ENCODE measurements around the gene MACC1.

The MACC1 gene

DNA sequence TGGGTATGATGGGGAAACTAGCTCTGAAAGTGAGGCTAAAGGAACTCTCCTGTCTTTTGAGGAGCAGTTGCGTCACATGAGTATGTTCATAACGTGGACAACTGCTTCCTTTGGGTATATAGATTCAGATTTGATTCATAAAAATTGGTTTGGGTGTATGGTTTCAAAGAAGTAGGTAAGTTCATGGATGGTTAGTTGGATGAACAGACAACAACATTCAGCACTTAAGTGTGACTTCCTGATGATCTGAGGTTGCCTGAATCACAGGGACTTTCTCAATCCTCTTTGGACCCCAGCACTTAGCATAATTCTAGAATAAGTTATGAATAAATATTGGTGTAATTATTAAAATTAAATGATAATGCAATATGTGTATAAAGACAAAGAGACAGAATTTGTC, 43.4 kb downstream of the MACC1 start:
- no peak for DNase-seq (ENCODE audit: low spot score)

DNA sequence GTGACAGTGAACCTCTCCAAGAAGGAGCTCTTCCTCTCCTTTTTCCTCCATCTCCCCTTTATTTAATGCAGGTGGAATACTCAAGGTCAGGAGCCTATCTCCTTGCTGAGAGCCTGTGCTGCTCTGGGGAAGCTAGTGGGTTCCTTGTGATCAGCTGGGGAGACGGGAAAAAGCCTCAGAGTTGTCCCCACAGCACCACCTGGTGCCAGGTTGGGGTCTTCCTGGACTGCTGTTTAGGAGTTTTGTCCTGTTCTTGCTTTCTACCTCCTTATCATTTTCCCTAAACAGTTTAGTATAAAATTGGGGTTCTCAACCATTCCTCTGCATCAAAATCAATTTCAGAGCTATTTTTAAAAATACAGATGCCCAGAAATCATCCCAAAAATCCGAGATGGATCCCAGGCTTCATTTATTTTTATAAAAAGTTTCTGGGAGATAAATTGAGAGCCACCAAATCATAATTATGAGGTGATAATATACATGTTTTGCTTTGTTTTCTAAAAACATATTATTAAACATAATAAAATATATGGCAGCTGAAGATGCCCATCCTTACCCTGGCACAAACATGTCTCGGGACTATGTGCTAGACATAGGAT, 44.3 kb downstream of the MACC1 start:
- DNase-seq (ENCODE audit: low spot score) = no peak

DNA sequence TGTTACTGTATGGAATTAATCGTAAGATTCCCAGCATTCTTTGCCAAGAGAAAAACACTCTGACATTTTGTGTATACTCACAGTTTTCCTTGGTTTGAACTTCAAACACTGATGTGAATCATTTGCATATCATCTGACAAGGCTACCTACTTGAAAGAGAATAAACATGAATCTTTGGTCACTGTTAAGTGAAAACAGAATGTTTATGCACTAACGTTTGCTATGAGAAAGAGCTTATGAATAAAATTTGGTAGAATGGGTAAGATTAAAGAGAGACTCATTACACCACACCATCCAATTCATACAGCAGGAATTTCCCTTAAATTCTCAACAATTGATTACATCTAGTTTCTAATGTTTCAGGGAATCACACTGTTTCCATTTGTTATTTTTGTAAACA, 46.6 kb downstream of the MACC1 start:
- no peak for DNase-seq (ENCODE audit: low spot score)

DNA sequence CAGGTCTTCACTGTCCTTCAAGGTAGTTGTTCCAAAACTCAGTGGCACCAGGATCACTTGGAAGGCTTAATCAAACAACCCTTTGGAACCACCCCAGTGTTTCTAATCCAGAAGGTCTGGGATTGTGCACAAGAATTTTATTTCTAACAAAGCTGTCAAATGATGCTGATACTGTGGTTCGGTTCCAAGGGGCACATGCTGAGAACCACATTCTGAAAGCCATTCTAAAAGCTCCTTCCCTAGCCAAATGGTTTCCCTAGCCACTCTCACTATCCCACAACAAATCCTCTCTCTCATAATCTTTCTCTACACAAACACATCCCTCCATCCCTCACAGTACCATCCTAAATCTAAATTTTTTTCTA, 52.1 kb downstream of the MACC1 start:
- no peak for DNase-seq (ENCODE audit: low spot score)

DNA sequence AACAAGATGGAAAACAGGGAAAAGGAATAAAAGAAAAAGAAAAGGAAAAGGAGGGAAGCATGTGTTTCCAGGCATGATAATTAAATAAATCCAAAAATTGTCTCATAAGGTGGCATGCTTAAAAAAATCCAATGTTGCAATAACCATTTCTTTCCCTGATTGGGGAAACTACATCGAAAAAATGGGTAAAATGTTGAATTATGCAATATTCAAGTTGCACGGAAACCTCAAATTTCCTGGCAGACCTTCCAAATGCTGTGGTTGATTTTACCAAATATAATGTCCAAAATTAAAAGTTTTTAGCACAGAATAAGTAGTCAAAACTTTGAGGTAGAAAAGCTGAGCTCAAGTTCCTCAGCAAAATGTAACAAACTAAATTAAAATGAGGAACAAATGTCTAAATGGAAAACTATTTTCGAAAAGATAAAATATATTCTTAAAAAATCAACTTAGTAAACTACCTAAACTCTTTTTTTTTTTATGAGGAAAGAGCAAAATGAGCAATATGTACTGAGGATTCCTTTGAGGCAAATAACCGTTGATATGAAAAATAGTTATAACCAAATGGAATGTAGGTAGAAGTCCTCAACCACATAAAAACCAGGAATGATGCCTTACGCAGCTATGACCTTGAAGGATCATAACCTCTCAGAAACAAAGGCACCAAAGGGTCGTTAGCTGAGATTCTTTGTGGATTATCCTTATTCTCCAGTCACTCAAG, 52.6 kb downstream of the MACC1 start:
- no peak for DNase-seq (ENCODE audit: low spot score)

DNA sequence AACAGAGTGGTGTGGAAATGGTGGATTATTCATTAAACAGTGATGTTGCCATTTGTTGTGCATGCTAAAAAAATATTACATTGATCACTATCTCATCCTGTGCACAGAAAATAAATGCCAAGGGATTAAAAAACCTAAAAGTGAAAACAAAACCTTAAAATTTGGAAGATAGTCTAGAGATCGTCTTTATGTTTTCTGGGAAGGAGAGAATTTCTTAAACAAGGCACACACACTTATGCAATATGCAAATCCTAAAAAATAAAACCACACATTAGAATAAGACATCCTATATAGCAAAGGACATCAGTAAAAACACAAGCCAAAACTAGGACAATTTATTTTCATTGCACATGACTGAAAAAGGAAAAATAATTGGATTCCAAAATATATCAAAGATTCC, 54.5 kb downstream of the MACC1 start:
- no peak for DNase-seq (ENCODE audit: low spot score)

DNA sequence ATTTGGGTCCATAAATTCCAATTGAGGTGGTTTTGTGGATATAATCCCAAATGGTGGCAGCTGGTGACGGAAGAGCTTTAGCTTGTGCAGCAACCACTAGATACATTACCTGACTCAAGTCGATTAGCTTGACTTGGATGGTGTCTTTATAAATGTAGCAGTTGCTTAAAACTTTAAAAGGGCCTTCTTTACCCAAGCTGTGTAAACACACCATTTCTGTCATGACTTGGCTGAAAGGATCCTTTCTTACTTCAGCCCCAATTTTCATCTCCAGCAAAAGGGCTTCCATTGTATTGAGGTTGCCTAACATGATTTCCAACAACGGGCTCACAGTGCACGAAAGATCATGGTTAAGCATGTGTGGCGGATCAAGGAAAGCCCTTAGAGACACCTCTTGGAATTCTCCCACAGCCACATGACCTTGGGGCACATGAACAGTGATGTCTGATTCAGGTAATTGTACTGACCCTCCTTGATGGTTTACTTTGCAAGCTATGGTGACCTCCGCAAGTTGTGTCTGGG, 57.9 kb downstream of the MACC1 start:
- no peak for DNase-seq (ENCODE audit: low spot score)

DNA sequence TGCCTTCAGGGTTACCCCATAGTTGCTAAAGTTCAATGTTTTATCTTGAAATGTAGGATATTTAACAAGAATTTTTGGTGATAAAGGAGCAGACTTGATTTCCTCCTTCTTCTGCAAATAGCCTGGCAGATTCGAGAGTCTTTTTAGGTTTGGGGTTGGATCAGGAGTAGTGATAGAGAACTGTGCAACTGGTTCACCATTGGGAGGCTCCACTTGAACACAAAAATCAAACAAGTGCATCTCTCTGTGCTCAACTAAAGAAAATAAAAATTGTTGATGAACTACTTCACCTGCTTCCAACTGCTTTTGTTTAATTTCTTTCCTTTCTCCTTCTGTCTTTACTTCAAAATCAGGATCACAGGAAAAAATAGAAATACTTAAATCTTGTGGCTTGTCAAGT, 58.5 kb downstream of the MACC1 start:
- peak; percentile 71 for DNase-seq (ENCODE audit: low spot score)

DNA sequence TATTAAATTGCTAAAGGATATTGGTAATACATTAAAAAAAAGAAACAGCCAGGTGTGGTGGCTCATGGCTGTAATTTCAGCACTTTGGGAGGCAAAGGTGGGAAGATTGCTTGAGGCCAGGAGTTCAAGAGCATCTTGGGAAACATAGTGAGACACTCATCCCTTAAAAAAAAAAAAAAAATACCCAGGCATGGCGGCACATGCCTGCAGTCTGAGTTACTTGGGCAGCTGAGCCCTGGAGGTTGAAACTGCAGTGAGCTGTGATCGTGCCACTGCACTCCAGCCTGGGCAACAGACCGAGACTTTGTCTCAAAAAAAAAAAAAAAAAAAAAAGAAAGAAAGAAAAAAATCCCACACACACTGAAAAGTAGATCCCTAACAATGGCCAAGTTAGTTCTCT, 59.7 kb downstream of the MACC1 start:
- no peak for DNase-seq (ENCODE audit: low spot score)

DNA sequence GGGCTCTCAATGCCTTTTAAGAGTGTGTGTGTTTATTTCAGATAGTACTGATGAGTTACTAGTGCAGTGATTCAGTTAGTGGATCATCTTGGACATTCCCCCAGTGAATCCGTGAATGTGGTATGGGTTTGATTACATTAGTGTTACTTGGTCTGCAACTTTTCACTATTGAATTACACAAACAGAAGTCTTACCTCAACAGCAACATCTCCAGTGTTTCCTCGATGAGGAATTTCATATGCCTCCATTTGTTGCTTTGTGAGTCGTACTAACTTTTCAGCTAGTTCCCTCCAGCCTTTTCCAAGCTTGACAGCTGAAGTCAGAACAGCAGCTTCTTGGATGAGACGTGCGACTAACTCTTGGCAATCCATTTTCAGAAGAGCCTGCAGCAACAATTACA, 63.2 kb downstream of the MACC1 start:
- no peak for DNase-seq (ENCODE audit: low spot score)

DNA sequence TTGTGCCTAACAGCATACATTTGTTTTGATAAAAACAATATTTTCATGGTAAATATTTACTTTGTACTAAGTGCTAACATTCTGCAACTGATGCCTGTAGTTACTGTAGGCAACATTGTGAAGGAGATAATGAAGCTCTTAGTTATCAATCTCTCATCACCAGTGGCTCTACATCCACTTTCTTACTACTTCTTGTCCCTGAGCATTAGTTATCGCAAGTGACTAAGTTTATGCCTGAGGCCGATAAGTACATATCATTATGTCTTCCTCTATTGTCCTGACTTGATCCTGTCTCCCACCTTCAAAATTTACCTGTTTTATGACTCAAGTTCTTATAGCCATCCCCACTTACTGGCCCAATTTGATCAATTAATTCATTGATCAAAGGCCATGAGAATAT, 63.6 kb downstream of the MACC1 start:
- DNase-seq (ENCODE audit: low spot score) = no peak

DNA sequence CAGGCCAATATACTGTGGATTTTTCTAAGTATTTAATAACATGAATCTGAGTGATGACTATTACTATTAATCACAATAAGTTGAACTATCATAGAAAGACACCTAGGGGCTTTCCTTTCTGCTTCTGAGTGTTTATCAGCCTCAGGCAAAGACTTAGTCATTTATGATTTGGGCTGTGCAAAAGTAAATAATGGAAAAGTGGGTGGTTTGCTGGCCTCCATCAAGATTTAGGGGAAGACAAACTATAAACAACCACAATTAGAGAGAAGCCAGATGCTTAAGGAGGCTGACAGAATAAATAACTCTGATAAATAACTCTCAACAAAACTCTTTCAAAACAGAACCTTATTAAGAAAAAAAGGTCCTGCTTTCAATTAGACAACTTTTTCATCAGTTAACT, 64.7 kb downstream of the MACC1 start:
- DNase-seq (ENCODE audit: low spot score) = no peak

DNA sequence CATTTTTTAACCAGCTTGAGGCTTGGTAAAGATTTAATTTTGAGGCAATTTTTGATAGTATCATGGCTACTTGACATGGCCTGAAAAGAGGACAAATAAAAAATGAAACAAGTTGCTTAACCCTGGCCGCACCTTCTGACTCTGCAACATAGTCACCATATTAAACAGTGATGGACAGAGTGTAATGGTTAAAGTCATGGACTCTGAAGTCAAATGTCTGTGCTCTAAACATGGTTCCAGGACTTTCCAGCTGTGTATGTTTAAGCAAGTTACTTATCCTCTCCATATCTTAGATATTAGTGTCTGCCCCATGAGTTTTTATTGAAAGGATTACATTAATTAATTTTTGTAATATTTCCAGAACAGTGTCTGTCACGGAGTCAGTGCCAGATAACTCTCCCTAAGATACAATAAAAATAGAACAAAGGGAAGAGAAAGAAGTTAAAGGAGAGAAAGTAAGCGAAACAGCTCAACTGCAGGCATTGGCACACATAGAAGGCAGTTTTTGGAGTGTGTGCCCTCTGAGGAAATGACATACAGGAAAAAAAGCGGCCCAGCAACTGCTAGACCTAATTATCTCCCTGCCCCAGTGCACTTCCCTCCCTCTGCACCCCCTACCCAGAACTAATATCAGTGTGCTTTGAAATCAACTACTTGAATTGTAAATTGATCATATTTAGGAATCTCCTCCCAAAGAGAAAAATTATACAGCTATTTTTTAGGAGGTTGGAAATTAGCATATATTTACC, 65.3 kb downstream of the MACC1 start:
- DNase-seq (ENCODE audit: low spot score) = no peak

DNA sequence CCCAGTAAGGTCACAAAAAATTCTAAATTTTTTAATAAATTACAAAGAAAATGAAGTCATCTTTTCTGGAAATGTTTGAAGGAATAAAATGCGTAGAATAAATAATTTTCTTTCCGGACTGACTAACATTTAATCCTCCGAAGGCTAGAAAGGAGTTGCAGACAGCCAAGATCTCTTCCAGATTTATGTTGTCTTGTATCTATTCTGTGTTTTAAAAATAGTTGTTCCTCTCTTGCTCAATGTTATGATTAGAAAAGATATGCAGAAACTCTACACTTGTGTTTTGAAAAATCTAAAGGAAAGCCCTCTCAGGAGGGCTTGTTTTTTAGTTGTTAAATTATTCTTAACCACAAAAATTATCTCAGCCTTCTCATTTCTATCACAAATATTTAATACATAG, 70.7 kb downstream of the MACC1 start:
- DNase-seq (ENCODE audit: low spot score) = no peak

DNA sequence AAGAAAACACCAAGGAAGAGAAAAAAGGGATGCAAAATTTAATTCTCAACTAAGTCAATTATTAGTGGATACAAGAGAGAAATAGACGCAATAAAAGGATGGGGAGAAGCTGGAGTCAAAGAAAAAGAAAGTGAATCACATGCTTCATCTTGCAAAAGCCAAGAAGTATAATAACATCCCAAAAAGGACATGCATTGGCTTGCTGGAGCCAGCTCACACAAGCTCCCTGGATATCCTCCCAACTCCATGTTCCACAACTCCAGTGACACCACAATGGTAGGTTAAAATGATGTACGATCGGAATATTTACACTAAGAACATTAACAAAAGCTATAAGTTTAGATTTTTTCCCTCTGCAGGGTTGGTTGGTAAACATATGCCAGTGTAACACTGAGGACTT, 72.4 kb downstream of the MACC1 start:
- no peak for DNase-seq (ENCODE audit: low spot score)

DNA sequence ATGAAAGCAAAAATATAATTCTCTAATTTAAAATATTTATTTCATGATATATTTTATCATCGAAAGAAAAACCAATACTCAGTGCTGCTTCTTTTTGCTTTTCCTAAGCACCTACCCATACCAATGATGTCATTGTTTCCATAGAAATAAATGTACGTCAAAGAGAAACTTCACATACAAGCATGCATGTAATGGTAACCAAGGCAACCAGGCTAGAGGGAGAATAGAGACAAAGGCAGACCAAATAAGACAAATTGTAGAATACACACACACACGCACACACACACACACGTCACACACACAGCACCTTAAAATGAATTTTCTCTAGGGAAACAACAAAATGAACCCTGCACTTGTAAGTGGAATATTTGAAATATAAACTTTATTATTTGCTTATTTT, 75.5 kb downstream of the MACC1 start:
- DNase-seq (ENCODE audit: low spot score) = no peak

DNA sequence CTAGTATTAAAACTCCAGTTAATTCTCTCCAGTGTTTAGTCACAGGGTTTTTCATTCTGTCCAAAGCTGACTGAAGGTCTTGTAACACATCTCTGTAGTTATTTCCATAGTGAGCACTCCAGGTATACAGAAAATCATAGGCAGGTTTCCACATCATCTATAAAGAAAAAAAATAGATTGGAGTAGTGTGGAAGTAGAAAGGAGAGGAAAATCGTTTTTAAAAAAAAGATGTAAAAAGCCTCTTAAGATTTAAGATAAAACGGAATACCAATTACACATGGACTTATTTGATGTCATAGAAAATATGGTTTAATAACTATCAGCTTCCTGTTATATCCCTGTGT, 76.2 kb downstream of the MACC1 start:
- DNase-seq (ENCODE audit: low spot score) = no peak

DNA sequence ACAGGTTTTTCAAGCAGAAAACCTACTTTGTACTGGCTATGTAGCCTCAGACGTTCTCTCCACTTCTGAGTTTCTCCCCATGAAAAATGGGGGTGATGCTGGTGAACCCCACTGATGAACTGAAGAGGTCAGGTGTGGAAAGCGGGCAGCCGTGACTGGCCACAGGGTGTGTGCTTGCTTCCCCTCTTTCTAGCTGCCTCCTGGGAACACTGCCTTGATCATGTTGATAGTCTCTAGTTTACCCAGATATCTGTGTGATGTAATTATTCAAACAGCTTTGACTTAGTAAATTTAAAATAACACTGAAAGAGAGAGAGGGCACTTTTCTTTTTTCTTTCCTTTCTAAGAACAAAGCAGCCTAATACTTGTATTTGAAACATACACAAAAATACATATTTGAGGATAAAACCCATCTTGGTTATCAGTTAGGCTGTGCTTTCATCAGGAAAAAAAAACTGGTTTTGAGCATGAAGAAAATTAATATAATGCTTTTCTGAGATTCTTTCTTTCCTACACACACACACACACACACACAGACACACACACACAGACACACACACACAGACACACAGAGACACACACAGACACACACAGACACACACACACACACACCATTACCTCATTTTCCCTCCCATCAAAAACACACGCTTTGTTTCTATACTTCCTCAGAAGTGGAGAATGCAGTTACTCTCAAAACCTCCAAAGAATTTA, 76.7 kb downstream of the MACC1 start:
- no peak for DNase-seq (ENCODE audit: low spot score)

DNA sequence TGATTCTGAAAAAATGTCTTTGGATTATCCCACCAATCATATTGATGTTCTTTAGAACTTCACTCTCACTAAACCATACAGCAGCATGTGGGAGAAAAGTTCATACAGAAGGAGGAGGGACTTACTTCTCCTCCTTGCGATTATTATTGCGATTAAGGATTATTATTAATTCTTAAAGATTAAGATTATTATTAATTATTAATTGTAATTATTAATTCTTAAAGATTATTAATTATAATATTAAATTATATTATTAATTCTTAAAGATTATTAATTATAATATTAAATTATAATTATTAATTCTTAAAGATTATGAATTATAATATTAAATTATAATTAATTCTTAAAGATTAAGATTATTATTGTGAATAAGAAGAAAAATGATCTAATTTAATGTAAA, 80.5 kb downstream of the MACC1 start:
- no peak for DNase-seq (ENCODE audit: low spot score)

DNA sequence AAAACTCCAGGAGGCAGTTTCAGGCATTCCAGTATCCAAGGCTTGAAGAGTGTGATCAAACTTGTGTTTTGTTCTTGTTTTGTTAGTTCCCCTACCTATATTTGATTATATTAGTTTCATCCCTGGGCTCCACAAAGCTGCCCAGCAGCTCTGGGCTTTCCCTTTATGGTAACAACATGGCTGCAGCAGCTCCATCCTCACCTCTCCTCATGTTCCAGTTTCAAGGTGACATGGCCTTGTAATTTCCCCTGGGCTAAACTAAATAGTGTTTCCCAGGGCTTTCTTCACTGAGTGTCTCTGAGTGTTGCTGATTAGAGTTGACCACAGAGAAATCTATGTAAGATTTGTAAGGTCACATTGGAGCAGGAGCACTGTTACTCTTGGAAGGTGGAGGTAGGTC, 83.4 kb downstream of the MACC1 start:
- no peak for DNase-seq (ENCODE audit: low spot score)

DNA sequence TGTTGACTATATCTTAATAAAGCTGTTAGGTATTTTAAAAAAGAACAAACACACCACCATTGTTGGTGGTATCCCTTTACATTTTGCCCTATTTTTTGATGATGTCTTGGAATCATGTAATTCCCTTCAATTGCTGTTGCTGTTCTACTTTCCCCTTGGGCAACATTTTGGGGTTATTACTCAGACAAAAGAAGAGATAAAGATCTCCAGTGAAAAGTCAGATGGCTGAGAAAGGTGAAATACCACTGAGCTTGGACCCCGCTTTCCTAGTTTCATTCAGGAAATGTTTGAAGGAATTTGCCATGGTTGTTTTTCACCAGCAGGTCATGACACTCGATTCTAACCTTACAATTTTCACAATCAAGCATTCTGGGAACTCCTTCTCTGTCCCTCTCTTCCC, 84.6 kb downstream of the MACC1 start:
- DNase-seq (ENCODE audit: low spot score) = no peak

DNA sequence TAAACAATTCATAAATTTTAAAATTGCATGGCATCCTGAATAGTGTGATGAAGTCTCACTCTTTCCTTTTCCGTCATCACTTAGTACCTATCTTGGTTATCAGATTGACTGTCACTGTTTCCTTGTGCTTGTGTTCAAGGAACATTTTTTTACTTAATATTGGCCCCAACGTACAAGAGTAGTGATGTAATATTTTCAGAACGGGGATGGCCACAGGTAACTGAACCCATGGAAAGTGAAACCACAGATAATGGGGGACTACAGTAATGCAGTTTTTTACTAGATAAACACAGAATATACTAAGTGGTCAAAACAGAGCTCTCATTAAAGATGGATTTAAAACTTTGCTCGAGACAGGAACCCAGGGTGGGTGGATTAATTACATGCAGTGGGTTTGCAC, 85.4 kb downstream of the MACC1 start:
- DNase-seq (ENCODE audit: low spot score) = no peak

DNA sequence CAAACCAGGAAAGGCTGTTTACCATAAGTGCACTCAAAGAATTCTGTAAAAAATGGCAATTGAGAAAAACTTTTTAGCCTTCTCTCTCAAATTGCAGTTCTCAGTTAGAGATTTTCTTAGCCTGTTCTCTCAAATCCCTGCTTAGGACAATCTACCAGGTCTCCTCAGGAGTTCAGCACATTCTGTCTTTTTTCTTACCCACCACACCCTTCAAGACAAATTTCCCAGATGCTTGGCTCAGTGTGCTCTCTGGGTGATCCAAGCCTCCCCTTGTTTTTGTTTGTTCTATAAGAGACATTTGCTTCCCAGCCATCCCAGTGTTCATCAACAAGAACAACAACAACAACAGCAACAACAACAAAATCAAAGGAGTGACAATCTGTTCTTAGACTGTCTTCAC, 87.3 kb downstream of the MACC1 start:
- no peak for DNase-seq (ENCODE audit: low spot score)
